RWPE2 (cell line): Measurements from ENCODE around the gene TEKT3.

ENCODE experiments used
- ATAC-seq: fragments of 200-7000 bp; cut with Tn5 transposase; 3 replicates; pipeline ENCODE4 v1.9.1; 2021; ENCODE audit warnings: low read depth
- DNase-seq: peaks from one replicate; pipeline ENCODE4 v3.0.0-alpha.2; 2020; ENCODE audit warnings: low spot score
- H3K27ac ChIP-seq: fragments of 450-650 bp; 2 replicates; pipeline ENCODE4 v1.5.1; 2017; ENCODE audit warnings: mild to moderate bottlenecking; ENCODE audit not compliant: poor library complexity, severe bottlenecking
- H3K27me3 ChIP-seq: fragments of 250-450 bp; sonication (Bioruptor Pico); 2 replicates; pipeline ENCODE4 v1.5.1; 2021; ENCODE audit warnings: mild to moderate bottlenecking, moderate library complexity; ENCODE audit not compliant: insufficient read depth, poor library complexity, severe bottlenecking
- H3K36me3 ChIP-seq: fragments of 250-450 bp; sonication (Bioruptor Pico); 2 replicates; pipeline ENCODE4 v1.5.1; 2020; ENCODE audit warnings: low read depth, mild to moderate bottlenecking, moderate library complexity
- H3K4me1 ChIP-seq: fragments of 250-450 bp; sonication (Bioruptor Pico); 2 replicates; pipeline ENCODE4 v1.5.1; 2021; ENCODE audit warnings: mild to moderate bottlenecking, moderate library complexity; ENCODE audit not compliant: insufficient read depth, poor library complexity, severe bottlenecking
- H3K4me3 ChIP-seq: fragments of 250-450 bp; sonication (Bioruptor Pico); 2 replicates; pipeline ENCODE4 v1.5.1; 2021; ENCODE audit warnings: mild to moderate bottlenecking, moderate library complexity; ENCODE audit not compliant: severe bottlenecking
- H3K9me3 ChIP-seq: fragments of 250-450 bp; sonication (Bioruptor Pico); 2 replicates; pipeline ENCODE4 v1.5.1; 2021; ENCODE audit warnings: mild to moderate bottlenecking, moderate library complexity; ENCODE audit not compliant: severe bottlenecking
- CTCF ChIP-seq: fragments of 450-650 bp; IDR thresholded peaks from one replicate; pipeline ENCODE4 v1.5.1; 2017; ENCODE audit warnings: mild to moderate bottlenecking, moderate library complexity; ENCODE audit not compliant: poor library complexity, severe bottlenecking

The TEKT3 gene

GRCh38 chr17:15364615-15365014, 23.2 kb upstream of the TEKT3 start:
- no peak for DNase-seq
- peak; percentile 60 for ATAC-seq
- peaks cover 3% of the 10 kb centered on the region for H3K27me3 ChIP-seq
- no peak overlapping the region for H3K4me3 ChIP-seq
- no peaks in the 10 kb centered on the region for H3K9me3 ChIP-seq
- H3K36me3 ChIP-seq = no peaks in the 10 kb centered on the region
- no peak for TF ChIP-seq CTCF
- H3K4me1 ChIP-seq = no peaks in the 10 kb centered on the region
- H3K27ac ChIP-seq = no peak overlapping the region

GRCh38 chr17:15363702-15364101, 22.3 kb upstream of the TEKT3 start:
- H3K4me1 ChIP-seq = no peaks in the 10 kb centered on the region
- no peak overlapping the region for H3K27ac ChIP-seq
- no peaks in the 10 kb centered on the region for H3K36me3 ChIP-seq
- peaks cover 3% of the 10 kb centered on the region for H3K27me3 ChIP-seq
- H3K9me3 ChIP-seq = no peaks in the 10 kb centered on the region
- no peak overlapping the region for H3K4me3 ChIP-seq
- no peak for TF ChIP-seq CTCF
- no peak for ATAC-seq
- DNase-seq = no peak

- no peak overlapping the region for H3K4me3 ChIP-seq
- no peaks in the 10 kb centered on the region for H3K36me3 ChIP-seq
- H3K9me3 ChIP-seq = no peaks in the 10 kb centered on the region
- H3K27me3 ChIP-seq = peaks cover 3% of the 10 kb centered on the region
- no peaks in the 10 kb centered on the region for H3K4me1 ChIP-seq
- ATAC-seq (no peak), DNase-seq (no peak)
- no peak for TF ChIP-seq CTCF
- H3K27ac ChIP-seq = no peak overlapping the region
Measured at GRCh38 chr17:15361592-15361991, 20.2 kb upstream of the TEKT3 start.

GRCh38 chr17:15361151-15361550, 19.8 kb upstream of the TEKT3 start:
- H3K27me3 ChIP-seq = peaks cover 3% of the 10 kb centered on the region
- DNase-seq = no peak
- no peaks in the 10 kb centered on the region for H3K9me3 ChIP-seq
- TF ChIP-seq CTCF = no peak
- no peak for ATAC-seq
- H3K36me3 ChIP-seq = no peaks in the 10 kb centered on the region
- no peaks in the 10 kb centered on the region for H3K4me1 ChIP-seq
- H3K4me3 ChIP-seq = no peak overlapping the region
- H3K27ac ChIP-seq = no peak overlapping the region

- Histone ChIP-seq H3K27me3 (peaks cover 8% of the 10 kb centered on the region), H3K36me3 (no peaks in the 10 kb centered on the region), H3K4me1 (peaks cover 7% of the 10 kb centered on the region), H3K9me3 (no peaks in the 10 kb centered on the region), H3K27ac (no peak overlapping the region), H3K4me3 (no peak overlapping the region)
- DNase-seq (no peak), ATAC-seq (no peak)
- TF ChIP-seq CTCF = no peak
Measured at GRCh38 chr17:15354256-15354655, 12.9 kb upstream of the TEKT3 start.
